NCI-H82 (cell line): Measurements from ENCODE around the gene ITPKC.

ENCODE experiments used
- DNase-seq: peaks from one replicate; lab custom pipeline; 2025; lab: John Stamatoyannopoulos, UW

Gene ITPKC

GRCh38 chr19:40690693-40691420 lies 26.1 kb upstream of the ITPKC start:
- DNase-seq: peak; percentile 96

GRCh38 chr19:40691421-40692211 lies 25.3 kb upstream of the ITPKC start:
- peak; percentile 99 for DNase-seq

GRCh38 chr19:40692212-40692551 lies 24.7 kb upstream of the ITPKC start:
- DNase-seq: peak; percentile 58

- DNase-seq: peak; percentile 22
These were observed 23.6 kb upstream of the ITPKC start for GRCh38 chr19:40693150-40693788.

GRCh38 chr19:40693896-40694295 lies 23.0 kb upstream of the ITPKC start:
- DNase-seq: peak; percentile 66

- DNase-seq: no peak
These were observed 21.0 kb upstream of the ITPKC start for GRCh38 chr19:40695881-40696280.

GRCh38 chr19:40697007-40697406 lies 19.9 kb upstream of the ITPKC start:
- no peak for DNase-seq

- no peak for DNase-seq
These were observed 16.8 kb upstream of the ITPKC start for GRCh38 chr19:40700083-40700482.

- DNase-seq: no peak
These were observed 15.2 kb upstream of the ITPKC start for GRCh38 chr19:40701758-40702157.

GRCh38 chr19:40702337-40703012 lies 14.4 kb upstream of the ITPKC start:
- peak; percentile 92 for DNase-seq

- no peak for DNase-seq
These were observed 13.7 kb upstream of the ITPKC start for GRCh38 chr19:40703029-40703755.

- DNase-seq: no peak
These were observed 12.2 kb upstream of the ITPKC start for GRCh38 chr19:40704491-40705361.

- no peak for DNase-seq
These were observed 11.6 kb upstream of the ITPKC start for GRCh38 chr19:40705362-40705651.

GRCh38 chr19:40705950-40706619 lies 10.8 kb upstream of the ITPKC start:
- no peak for DNase-seq

GRCh38 chr19:40707615-40708014 lies 9.3 kb upstream of the ITPKC start:
- DNase-seq: no peak

GRCh38 chr19:40709817-40710216 lies 7.1 kb upstream of the ITPKC start:
- DNase-seq: no peak

GRCh38 chr19:40713939-40714338 lies 3.0 kb upstream of the ITPKC start:
- no peak for DNase-seq

- DNase-seq: peak; percentile 97
These were observed 2.2 kb upstream of the ITPKC start for GRCh38 chr19:40714441-40715299.

GRCh38 chr19:40716031-40716481 lies 856 bp upstream of the ITPKC start:
- peak; percentile 60 for DNase-seq
